Hepatic stellate cell (primary cell): ENCODE measurements around the gene TIMELESS.
"Not testable (repeated sequence)": the region's sequence is repeated elsewhere in the genome, so short reads cannot be mapped to it uniquely, and the experiment has no call there.

Experiments used
- DNase-seq: peaks from one replicate; pipeline ENCODE4 v3.0.0; 2011; ENCODE audit warnings: low spot score

The TIMELESS gene

GRCh38 chr12:56404227-56404626 lies 45.0 kb downstream of the TIMELESS start:
- DNase-seq, result not testable (repeated sequence)

- DNase-seq, result not testable (repeated sequence)
These were observed 47.6 kb downstream of the TIMELESS start for GRCh38 chr12:56401612-56402011.

- DNase-seq, result not testable (repeated sequence)
These were observed 48.1 kb downstream of the TIMELESS start for GRCh38 chr12:56401125-56401524.

DNA sequence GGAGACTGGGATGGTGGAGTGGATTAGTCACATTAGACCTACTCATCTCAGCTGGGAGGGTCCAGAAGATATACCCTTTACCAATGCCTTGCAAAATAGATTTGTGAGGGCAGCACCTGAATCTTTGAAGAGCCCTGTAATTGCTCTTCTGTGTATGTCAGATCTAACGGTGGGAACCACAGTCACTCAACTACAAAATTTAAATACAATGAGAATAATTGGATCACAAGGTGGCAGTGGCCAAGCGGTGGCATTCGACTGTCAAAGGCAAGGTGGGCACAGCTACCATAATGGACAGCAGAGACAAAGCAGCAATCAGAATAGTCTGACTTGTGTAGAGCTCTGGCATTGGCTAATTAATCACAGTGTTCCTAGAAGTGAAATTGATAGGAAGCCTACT lies 49.8 kb downstream of the TIMELESS start:
- DNase-seq, result not testable (repeated sequence)

DNA sequence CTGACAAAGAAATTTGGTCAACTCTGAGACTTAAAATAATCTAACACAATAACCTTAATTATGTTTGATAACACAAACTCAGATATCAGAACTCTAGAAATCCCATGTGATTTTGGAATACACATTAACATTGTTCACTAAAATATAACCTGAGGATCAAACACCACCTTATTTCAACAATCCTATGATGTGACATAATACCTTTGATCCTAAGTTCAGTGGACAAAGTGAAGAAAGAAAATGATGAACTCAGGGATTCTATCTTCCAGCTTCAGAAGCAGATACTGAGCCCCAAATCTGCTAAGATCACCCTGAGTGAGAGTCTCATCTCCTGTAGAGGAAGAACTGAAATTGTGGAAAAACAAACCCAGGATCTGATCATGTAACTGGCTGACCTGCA lies 50.9 kb downstream of the TIMELESS start:
- no peak for DNase-seq

DNA sequence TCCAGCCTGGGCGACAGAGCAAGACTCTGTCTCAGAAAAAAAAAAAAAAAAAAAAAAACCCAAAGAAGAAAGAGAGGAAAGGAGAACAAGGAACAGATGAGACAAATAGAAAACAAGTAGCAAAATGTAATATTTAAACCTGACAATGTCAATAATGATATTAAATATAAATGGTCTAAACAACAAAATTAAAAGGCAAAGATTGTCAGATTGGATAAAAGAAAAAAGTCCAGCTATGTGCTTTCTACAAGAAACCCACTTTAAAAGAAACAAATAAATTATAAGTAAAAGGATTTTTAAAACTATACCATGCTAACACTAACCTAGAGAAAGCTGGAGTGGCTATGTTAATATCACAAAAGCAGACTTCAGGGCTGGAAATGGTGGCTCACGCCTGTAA lies 56.9 kb downstream of the TIMELESS start:
- DNase-seq, result no peak

- no peak for DNase-seq
These were observed 57.5 kb downstream of the TIMELESS start for GRCh38 chr12:56391721-56392120.

- peak; percentile 26 for DNase-seq
These were observed 59.8 kb downstream of the TIMELESS start for GRCh38 chr12:56389412-56389811.

- peak; percentile 20 for DNase-seq
These were observed 62.0 kb downstream of the TIMELESS start for GRCh38 chr12:56387152-56387736.

- DNase-seq, result no peak
These were observed 63.4 kb downstream of the TIMELESS start for GRCh38 chr12:56385873-56386272.

DNA sequence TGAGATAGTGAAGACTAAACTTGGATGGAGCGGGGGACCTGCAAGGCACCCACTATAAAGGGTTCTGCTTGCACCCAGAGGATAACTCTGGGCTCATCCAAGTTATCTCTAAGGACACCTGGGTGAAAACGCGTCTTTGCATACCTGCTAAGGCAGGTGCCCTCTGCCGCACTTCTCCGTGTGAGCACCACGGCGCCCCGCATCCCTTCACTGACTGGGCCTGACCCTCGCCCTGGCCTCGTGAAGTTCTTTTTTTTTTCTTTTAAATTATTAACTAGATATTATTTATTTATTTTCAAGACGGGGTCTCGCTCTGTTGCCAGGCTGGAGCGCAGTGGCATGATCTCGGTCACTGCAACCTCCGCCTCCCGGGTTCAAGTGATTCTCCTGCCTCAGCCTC lies 66.6 kb downstream of the TIMELESS start:
- DNase-seq, result no peak

GRCh38 chr12:56377989-56378316 lies 71.3 kb downstream of the TIMELESS start:
- DNase-seq, result no peak

DNA sequence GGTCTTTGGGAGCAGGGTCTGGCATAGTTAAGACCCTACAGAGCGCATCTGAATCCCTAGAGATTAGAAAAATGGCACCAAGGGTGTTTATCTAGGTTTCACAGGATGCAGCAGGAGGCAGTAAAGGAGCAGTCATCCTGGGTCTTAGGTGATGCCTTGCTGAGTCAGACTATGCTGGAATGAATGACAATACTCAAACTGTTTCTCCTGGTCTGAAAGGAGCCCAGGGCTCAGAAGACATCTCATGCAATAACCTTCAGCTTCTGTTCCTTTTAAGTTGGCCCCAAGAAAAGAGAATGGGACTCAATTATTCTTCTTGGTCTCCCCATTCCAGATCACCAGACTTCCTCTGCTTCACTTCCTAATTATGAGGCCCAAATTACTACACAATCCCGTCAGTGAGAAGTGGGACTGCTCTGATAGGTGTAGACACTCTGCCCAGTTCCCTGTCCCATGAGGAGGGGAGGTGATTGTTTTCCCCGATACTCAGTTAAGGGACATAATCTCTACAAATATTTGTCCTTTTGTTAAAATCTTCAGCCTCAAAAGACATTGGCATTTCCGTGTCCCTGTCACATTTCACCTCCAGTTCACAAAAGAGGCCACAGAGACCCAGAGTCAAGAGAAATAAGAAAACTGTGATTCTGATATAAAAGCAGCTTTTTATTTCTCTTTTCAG lies 71.8 kb downstream of the TIMELESS start:
- DNase-seq, result no peak

GRCh38 chr12:56375598-56376434 lies 73.4 kb downstream of the TIMELESS start:
- DNase-seq, result no peak

DNA sequence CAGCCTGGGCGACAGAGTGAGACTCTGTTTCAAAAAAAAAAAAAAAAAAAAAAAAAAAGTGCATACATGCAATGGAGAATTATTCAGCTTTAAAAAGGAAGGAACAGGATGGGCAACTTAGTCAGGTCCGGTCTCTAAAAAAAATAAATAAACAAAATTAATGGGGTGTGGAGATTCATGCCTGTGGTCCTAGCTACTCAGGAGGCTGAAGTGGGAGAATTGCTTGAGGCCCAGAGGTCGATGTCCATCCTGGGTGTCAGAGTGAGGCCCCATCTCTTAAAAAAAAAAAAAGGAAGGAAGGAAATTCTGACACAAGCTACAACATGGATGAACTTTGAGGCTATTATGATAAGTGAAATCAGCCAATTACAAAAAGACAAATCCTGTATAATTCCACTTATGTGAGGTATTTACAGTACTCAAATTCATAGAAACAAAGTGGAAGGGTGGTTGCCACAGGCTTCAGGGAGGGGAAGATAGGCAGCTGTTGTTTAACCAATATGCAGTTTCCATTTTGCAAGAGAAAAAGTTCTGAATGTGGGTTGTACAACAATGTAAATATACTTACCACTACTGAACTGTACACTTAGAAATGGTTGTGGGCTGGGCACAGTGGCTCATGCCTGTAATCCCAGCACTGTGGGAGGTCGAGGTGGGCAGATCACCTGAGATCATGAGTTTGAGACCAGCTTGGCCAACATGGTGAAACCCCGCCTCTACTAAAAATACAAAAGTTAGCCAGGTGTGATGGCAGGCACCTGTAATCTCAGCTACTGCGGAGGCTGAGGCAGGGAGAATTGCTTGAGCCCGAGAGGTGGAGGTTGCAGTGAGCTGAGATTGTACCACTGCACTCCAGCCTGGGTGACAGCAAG lies 74.3 kb downstream of the TIMELESS start:
- no peak for DNase-seq

DNA sequence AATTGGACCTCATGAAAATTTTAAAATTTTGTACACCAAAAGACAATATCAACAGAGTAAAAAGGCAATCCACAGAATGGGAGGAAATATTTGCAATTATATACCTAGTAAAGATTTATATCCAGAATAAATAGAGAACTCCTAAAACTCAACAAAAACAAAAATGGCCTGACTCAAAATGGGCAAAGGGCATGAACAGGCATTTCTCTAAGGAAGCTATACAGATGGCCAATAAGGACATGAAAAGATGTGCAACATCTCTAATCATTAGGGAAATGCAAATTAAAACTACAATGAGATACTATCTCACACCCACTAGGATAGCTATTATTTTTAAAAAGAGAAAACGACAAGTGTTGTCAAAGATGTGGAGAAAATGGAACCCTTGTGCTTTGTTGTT lies 75.7 kb downstream of the TIMELESS start:
- no peak for DNase-seq

- no peak for DNase-seq
These were observed 82.3 kb downstream of the TIMELESS start for GRCh38 chr12:56366948-56367347.
